HepG2 (cell line): ENCODE measurements around the gene CIB1. TPM values are rescaled to one million over a fixed set of nuclear protein-coding genes. Genes with fewer than 3 reads are reported as not detected.

Experiments
- ARNT ChIP-seq: fragments of 450-650 bp; IDR thresholded peaks from 2 replicates; pipeline ENCODE4 v1.6.1; 2017
- GABPB1 ChIP-seq: IDR thresholded peaks from 2 replicates; pipeline ENCODE4 v1.6.1; 2016; ENCODE audit warnings: mild to moderate bottlenecking, missing genetic modification reagents, moderate library complexity, missing compliant biosample characterization
- KMT2B ChIP-seq: IDR thresholded peaks from 2 replicates; pipeline ENCODE4 v1.6.1; 2016; ENCODE audit warnings: missing genetic modification reagents, missing compliant biosample characterization
- RBFOX2 ChIP-seq: fragments of 200-400 bp; formaldehyde crosslinking; IDR thresholded peaks from 2 replicates; pipeline ENCODE4 v1.6.1; 2017; ENCODE audit warnings: low read depth, mild to moderate bottlenecking, low read length
- SP2 ChIP-seq: sonication (generic); formaldehyde crosslinking; IDR thresholded peaks from 2 replicates; pipeline ENCODE4 v1.5.1; 2020; ENCODE audit warnings: mild to moderate bottlenecking, missing genetic modification reagents
- SSRP1 ChIP-seq: IDR thresholded peaks from 2 replicates; pipeline ENCODE4 v1.6.1; 2016; ENCODE audit warnings: control low read depth
- YY1 ChIP-seq: IDR thresholded peaks from 2 replicates; pipeline ENCODE4 v1.6.1; 2011; ENCODE audit warnings: low read length, low read depth, moderate library complexity, mild to moderate bottlenecking; ENCODE audit not compliant: insufficient read depth, insufficient replicate concordance
- ZNF333 ChIP-seq: sonication (generic); formaldehyde crosslinking; IDR thresholded peaks from 2 replicates; pipeline ENCODE4 v1.4.0; 2020; ENCODE audit warnings: mild to moderate bottlenecking, missing genetic modification reagents, borderline replicate concordance
- ZNF350 ChIP-seq: sonication (generic); formaldehyde crosslinking; IDR thresholded peaks from 2 replicates; pipeline ENCODE4 v1.4.0; 2020; ENCODE audit warnings: mild to moderate bottlenecking, low read depth, missing genetic modification reagents, borderline replicate concordance
- ZNF460 ChIP-seq: sonication (generic); formaldehyde crosslinking; IDR thresholded peaks from 2 replicates; pipeline ENCODE4 v1.5.1; 2020; ENCODE audit warnings: missing genetic modification reagents, mild to moderate bottlenecking, borderline replicate concordance
- ZNF7 ChIP-seq: IDR thresholded peaks from 2 replicates; pipeline ENCODE4 v1.6.1; 2016; ENCODE audit warnings: missing biosample characterization, missing genetic modification reagents
- ZNF816 ChIP-seq: sonication (generic); formaldehyde crosslinking; IDR thresholded peaks from 2 replicates; pipeline ENCODE4 v1.8.0; 2022; ENCODE audit warnings: missing genetic modification reagents, mild to moderate bottlenecking, borderline replicate concordance
- polyA plus RNA-seq, 8 experiments: library from polyadenylated mRNA; depleted of rRNA in 3 of 8; stranded (reverse) in 7 of 8; unstranded in 1 of 8; fragments of >200 nt; fragmentation: Illumina TruSeq in 4 of 8; extraction: Trizol in 4 of 8; gene quantifications; 2 replicates each; pipeline versions ENCODE4 v1.2.1 to v1.2.3, GENCODE V29; 2011 to 2016; ENCODE audit warnings: low read depth in 4 of 8, missing spikeins in 1 of 8, mixed read lengths in 1 of 8; ENCODE audit not compliant: insufficient read depth in 1 of 8
- total RNA-seq, 5 experiments: library from RNA; depleted of rRNA; stranded (reverse); fragments of >200 nt; fragmentation: Illumina TruSeq; extraction: Trizol; gene quantifications; 2 replicates each; pipeline ENCODE4 v1.2.3, GENCODE V29; 2016; ENCODE audit warnings: low read depth in 1 of 5
- TF ChIP-seq, protein P1 (sequence below): IDR thresholded peaks from 2 replicates; pipeline ENCODE4 v1.6.1; 2016; ENCODE audit warnings: low read depth, control low read depth
- TF ChIP-seq, protein P2 (sequence below): sonication (generic); formaldehyde crosslinking; IDR thresholded peaks from 2 replicates; pipeline ENCODE4 v1.4.0; 2020; ENCODE audit warnings: mild to moderate bottlenecking, missing genetic modification reagents
- TF ChIP-seq, protein P3 (sequence below): sonication (generic); formaldehyde crosslinking; IDR thresholded peaks from 2 replicates; pipeline ENCODE4 v1.4.0; 2020; ENCODE audit warnings: missing genetic modification reagents
- TF ChIP-seq, protein P4 (sequence below): sonication (generic); formaldehyde crosslinking; IDR thresholded peaks from 2 replicates; pipeline ENCODE4 v1.4.0; 2020; ENCODE audit warnings: missing genetic modification reagents
- TF ChIP-seq, protein P5 (sequence below): sonication (generic); formaldehyde crosslinking; IDR thresholded peaks from 2 replicates; pipeline ENCODE4 v1.5.1; 2020; ENCODE audit warnings: missing genetic modification reagents, mild to moderate bottlenecking, borderline replicate concordance

CIB1 gene
- total and polyA plus RNA-seq, 2 of the 13 experiments (the other 11 are each of a cell fraction or from before 2014, with no cell fraction given): 38.7 to 72.7 TPM

DNA sequence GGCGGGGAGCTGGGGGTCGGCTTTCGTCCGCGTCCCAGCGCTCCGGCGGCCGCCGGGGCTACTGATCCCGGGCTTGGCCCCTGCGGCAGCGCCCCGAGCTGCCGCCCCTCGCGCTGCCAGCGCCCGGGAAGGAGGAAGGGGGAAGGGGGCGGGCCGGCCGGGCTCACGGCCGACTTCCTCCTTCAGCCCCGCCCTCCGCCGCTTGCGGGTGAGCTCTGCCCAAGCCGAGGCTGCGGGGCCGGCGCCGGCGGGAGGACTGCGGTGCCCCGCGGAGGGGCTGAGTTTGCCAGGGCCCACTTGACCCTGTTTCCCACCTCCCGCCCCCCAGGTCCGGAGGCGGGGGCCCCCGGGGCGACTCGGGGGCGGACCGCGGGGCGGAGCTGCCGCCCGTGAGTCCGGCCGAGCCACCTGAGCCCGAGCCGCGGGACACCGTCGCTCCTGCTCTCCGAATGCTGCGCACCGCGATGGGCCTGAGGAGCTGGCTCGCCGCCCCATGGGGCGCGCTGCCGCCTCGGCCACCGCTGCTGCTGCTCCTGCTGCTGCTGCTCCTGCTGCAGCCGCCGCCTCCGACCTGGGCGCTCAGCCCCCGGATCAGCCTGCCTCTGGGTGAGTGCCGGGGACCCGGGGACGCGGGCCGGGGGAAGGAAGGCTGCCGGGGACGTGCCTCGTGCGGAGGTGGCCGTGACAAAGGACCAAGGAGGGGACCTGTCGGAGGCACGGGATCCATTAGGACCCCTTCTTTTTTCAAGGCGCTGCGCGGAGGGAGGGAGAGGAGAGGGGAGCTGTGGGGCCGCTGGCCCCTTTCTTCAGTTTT, 32.4 kb downstream of the CIB1 start, which contains the start of gene SEMA4B (continued):
- TF ChIP-seq, protein P1, sequence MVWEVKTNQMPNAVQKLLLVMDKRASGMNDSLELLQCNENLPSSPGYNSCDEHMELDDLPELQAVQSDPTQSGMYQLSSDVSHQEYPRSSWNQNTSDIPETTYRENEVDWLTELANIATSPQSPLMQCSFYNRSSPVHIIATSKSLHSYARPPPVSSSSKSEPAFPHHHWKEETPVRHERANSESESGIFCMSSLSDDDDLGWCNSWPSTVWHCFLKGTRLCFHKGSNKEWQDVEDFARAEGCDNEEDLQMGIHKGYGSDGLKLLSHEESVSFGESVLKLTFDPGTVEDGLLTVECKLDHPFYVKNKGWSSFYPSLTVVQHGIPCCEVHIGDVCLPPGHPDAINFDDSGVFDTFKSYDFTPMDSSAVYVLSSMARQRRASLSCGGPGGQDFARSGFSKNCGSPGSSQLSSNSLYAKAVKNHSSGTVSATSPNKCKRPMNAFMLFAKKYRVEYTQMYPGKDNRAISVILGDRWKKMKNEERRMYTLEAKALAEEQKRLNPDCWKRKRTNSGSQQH (CRISPR knock-in tag): peak; percentile 66; the same call in 1 of the 2 replicates
- TF ChIP-seq ZNF333 (CRISPR knock-in tag): no peak
- 0 out of 2 replicates have a peak, but pooled peaks have one; percentile 47 for TF ChIP-seq SP2 (CRISPR knock-in tag)
- TF ChIP-seq GABPB1 (CRISPR knock-in tag): peak; percentile 81
- TF ChIP-seq, protein P2, sequence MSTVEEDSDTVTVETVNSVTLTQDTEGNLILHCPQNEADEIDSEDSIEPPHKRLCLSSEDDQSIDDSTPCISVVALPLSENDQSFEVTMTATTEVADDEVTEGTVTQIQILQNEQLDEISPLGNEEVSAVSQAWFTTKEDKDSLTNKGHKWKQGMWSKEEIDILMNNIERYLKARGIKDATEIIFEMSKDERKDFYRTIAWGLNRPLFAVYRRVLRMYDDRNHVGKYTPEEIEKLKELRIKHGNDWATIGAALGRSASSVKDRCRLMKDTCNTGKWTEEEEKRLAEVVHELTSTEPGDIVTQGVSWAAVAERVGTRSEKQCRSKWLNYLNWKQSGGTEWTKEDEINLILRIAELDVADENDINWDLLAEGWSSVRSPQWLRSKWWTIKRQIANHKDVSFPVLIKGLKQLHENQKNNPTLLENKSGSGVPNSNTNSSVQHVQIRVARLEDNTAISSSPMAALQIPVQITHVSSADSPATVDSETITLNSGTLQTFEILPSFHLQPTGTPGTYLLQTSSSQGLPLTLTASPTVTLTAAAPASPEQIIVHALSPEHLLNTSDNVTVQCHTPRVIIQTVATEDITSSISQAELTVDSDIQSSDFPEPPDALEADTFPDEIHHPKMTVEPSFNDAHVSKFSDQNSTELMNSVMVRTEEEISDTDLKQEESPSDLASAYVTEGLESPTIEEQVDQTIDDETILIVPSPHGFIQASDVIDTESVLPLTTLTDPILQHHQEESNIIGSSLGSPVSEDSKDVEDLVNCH (CRISPR knock-in tag): no peak
- TF ChIP-seq, protein P3, sequence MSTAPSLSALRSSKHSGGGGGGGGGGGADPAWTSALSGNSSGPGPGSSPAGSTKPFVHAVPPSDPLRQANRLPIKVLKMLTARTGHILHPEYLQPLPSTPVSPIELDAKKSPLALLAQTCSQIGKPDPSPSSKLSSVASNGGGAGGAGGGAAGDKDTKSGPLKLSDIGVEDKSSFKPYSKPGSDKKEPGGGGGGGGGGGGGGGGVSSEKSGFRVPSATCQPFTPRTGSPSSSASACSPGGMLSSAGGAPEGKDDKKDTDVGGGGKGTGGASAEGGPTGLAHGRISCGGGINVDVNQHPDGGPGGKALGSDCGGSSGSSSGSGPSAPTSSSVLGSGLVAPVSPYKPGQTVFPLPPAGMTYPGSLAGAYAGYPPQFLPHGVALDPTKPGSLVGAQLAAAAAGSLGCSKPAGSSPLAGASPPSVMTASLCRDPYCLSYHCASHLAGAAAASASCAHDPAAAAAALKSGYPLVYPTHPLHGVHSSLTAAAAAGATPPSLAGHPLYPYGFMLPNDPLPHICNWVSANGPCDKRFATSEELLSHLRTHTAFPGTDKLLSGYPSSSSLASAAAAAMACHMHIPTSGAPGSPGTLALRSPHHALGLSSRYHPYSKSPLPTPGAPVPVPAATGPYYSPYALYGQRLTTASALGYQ (CRISPR knock-in tag): no peak
- no peak for TF ChIP-seq ZNF350 (CRISPR knock-in tag)
- TF ChIP-seq ARNT: no peak
- TF ChIP-seq YY1: peak; percentile 35
- peak; percentile 80 for TF ChIP-seq RBFOX2
- TF ChIP-seq KMT2B (CRISPR knock-in tag): 0 out of 2 replicates have a peak, but pooled peaks have one; percentile 6
- TF ChIP-seq ZNF460 (CRISPR knock-in tag): no peak
- TF ChIP-seq SSRP1 (CRISPR knock-in tag): no peak
- TF ChIP-seq, protein P4, sequence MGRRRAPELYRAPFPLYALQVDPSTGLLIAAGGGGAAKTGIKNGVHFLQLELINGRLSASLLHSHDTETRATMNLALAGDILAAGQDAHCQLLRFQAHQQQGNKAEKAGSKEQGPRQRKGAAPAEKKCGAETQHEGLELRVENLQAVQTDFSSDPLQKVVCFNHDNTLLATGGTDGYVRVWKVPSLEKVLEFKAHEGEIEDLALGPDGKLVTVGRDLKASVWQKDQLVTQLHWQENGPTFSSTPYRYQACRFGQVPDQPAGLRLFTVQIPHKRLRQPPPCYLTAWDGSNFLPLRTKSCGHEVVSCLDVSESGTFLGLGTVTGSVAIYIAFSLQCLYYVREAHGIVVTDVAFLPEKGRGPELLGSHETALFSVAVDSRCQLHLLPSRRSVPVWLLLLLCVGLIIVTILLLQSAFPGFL: no peak
- no peak for TF ChIP-seq ZNF816 (CRISPR knock-in tag)
- no peak for TF ChIP-seq ZNF7
- TF ChIP-seq, protein P5, sequence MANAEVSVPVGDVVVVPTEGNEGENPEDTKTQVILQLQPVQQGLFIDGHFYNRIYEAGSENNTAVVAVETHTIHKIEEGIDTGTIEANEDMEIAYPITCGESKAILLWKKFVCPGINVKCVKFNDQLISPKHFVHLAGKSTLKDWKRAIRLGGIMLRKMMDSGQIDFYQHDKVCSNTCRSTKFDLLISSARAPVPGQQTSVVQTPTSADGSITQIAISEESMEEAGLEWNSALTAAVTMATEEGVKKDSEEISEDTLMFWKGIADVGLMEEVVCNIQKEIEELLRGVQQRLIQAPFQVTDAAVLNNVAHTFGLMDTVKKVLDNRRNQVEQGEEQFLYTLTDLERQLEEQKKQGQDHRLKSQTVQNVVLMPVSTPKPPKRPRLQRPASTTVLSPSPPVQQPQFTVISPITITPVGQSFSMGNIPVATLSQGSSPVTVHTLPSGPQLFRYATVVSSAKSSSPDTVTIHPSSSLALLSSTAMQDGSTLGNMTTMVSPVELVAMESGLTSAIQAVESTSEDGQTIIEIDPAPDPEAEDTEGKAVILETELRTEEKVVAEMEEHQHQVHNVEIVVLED (CRISPR knock-in tag): no peak
